ENCODE data around the gene DDN.
A peak's percentile ranks its signal among the peaks of the same experiment; 100 is the strongest.

DDN gene
- 0 to 0.92 (median 0.77) reads per million in 3 experiments for total RNA-seq

GRCh38 chr12:48999371-49000131 is at the start of gene DDN:
DDN (minus strand) TSS chr12:48999375; CDS start chr12:48999287, 88 bp downstream.
- peak; percentile 36 for DNase-seq

GRCh38 chr12:49048953-49049352 is 49.8 kb upstream of the DDN start:
- DNase-seq, result no peak

GRCh38 chr12:49046129-49046895 is 47.1 kb upstream of the DDN start:
- DNase-seq, result no peak

- DNase-seq, result no peak
Observed at GRCh38 chr12:49044660-49045059, 45.5 kb upstream of the DDN start.

GRCh38 chr12:49043856-49044258 is 44.7 kb upstream of the DDN start:
- DNase-seq, result peak; percentile 74

- DNase-seq, result no peak
Observed at GRCh38 chr12:49043241-49043640, 44.1 kb upstream of the DDN start.

GRCh38 chr12:49041881-49042484 is 42.8 kb upstream of the DDN start:
- DNase-seq, result no peak

GRCh38 chr12:49041036-49041880 is 42.1 kb upstream of the DDN start:
- DNase-seq, result no peak

- no peak for DNase-seq
Observed at GRCh38 chr12:49040364-49040855, 41.2 kb upstream of the DDN start.

- DNase-seq, result no peak
Observed at GRCh38 chr12:49039421-49040363, 40.5 kb upstream of the DDN start.

GRCh38 chr12:49038291-49038955 is 39.2 kb upstream of the DDN start:
- DNase-seq, result no peak

GRCh38 chr12:49037947-49038237 is 38.7 kb upstream of the DDN start:
- no peak for DNase-seq

GRCh38 chr12:49037111-49037946 is 38.2 kb upstream of the DDN start:
- DNase-seq, result no peak

- DNase-seq, result no peak
Observed at GRCh38 chr12:49036029-49036428, 36.9 kb upstream of the DDN start.

GRCh38 chr12:49034286-49034622 is 35.1 kb upstream of the DDN start:
- DNase-seq, result no peak

- DNase-seq, result no peak
Observed at GRCh38 chr12:49033611-49034285, 34.6 kb upstream of the DDN start.

- DNase-seq, result no peak
Observed at GRCh38 chr12:49032679-49033447, 33.7 kb upstream of the DDN start.

- no peak for DNase-seq
Observed at GRCh38 chr12:49032276-49032675, 33.1 kb upstream of the DDN start.

All from central memory CD4-positive, alpha-beta T cell (primary cell).